ENCODE data around the gene TNIK. TPM values are rescaled to one million over a fixed set of nuclear protein-coding genes. Genes with fewer than 3 reads are reported as not detected.
"Not testable (repeated sequence)": the region's sequence is repeated elsewhere in the genome, so short reads cannot be mapped to it uniquely, and the experiment has no call there.

TNIK gene
- polyA plus RNA-seq, 1 donor, result 19.2 TPM

- no peak for DNase-seq
These were observed 9.2 kb upstream of the TNIK start for GRCh38 chr3:171469376-171469775.

- DNase-seq, result no peak
These were observed 8.2 kb upstream of the TNIK start for GRCh38 chr3:171468296-171468906.

DNA sequence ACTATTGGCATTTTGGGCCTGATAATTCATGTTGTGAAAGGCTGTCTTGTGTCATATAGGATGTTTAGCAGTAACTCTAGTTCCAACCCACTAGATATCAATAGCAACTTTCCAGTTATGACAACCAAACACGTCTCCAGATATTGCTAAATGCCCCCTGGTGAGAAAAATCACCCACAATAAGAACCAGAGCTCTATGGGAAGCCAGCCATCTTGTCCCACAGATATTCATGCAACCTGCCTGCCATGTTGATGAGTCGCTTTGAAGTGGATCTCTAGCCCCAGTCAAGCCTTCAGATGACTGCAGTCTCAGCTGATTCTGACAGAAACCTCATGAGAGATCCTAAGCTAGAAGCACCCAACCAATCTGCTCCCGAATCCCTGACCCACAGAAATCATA lies 5.6 kb upstream of the TNIK start:
- no peak for DNase-seq

GRCh38 chr3:171464462-171464861 lies 4.3 kb upstream of the TNIK start:
- no peak for DNase-seq

GRCh38 chr3:171462224-171462623 lies 2.0 kb upstream of the TNIK start:
- DNase-seq, result no peak

- no peak for DNase-seq
These were observed 1.3 kb upstream of the TNIK start for GRCh38 chr3:171461525-171461917.

DNA sequence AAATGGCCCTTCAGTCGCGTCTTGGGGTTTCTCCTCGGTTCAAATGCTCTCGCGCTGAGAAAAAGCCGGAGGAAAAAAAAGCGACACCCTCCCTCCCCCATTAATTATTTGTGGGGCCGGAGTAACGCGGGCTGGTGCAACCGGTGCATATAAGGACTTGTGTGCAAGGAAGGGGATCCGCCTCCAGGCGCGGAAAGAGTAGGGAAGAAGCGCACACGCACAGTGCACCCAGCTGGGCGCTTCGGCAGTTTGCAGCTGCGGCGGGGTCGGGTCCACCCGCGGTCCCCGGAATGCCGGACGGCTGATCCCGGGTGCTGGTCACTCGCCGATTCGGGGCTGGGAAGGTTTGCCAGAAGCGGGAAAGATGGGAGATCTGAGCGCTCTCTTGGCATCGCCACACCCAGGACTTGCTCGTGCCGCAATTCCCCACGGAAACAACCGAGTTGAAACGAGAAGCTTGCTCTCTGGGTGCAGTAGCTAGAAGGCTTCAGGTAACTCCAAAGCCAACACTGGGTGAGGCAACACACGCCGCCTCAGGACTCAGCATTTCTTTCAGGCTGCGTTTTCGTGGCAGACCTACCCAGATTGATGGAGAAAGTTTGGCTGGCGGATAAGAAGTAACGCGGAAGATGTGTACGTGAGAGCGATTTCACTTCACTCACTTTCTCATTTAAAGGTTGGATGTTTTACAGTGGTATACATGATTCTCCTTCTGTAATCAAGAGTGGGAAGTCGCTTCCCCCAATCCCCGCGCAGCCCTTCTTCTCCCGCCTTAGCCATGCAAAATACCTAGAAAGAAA lies 720 bp upstream of the TNIK start:
- DNase-seq, result no peak

DNA sequence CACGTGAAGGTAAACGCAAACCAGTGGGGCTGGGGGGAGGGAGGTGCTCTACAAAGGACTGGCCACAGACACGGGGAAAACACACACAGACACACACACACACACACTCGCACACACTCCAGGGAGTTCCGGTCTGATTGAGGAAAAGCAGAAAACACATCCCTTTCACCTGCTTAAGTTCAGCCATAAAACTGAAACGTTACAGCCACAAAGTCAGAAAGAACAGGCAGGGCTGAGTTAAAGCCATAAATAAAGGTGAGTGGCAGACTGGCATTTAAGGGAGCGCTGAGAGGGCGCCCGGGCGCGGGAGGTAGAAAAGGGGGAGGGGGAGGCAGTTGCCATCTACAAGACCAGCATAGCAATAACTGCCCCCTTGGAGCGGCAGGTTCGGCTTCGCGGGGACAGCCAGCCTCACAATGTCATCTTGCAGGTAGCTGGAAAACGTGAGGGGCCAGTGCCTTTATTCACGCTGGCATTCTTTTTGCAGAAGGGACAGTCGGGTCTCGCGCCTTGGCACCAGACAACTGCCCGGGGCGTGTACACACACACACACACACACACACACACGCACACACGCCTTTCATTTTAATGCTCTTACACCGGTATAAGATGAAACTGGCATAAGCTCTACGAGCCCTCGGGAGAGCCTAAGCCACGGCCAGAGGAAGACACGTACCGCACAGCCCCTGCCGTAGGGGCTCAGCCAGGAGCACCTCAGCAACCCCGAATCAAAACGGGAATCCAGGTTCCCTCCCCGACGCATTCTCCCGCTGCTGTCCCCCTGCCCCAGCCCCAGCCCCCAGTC lies 866 bp downstream of the TNIK start:
- no peak for DNase-seq

DNA sequence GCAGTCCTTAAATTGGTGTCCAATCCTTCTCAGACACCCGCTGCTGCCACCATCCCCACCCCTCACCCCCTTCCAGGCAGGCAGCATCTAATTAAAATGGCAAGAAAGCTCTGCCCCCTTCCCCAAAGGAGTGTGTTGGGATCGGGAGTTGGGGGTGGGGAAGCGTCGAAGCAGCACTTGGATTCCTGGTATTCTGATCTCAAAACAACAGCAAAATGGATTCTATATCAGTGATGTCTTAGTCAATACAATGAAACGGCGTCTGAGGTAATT lies 1.4 kb downstream of the TNIK start:
- DNase-seq, result no peak

DNA sequence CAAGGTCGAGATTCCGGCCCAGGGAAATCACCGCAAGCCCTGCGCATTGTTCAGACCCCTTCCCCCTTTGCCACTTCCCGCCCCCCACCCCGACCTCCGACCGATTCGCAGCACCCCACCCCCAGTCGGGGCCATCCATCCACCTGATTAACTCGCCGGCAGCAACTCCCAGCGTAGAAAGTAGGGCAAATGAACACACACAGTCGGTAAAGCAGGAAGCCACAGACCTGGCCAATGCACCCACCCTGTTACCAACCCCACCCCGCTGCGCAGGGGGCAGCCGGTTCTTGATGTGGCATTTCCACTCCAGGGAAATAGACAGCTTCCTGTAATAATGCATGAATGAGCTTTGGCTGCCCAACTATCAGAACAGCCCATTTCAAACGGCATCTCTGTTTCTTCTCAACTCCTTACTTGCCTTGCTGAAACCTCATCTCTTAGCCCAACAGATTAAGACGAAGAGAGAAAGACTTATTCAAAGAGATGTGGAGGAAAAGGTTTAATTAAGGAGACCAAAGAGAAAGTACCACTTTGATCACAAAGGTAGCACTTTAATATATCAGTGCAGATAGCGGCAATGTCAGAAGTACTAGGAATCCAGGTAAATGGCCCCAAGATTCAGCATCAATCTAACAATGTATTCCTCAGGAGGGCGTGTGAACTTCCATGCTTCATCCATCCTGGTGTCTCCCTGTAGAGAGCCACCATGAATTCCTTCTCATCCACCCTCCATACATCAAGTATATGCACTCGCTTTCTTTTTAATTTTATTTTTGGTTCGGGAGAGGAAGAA lies 1.9 kb downstream of the TNIK start:
- DNase-seq, result no peak

GRCh38 chr3:171457607-171458061 lies 2.6 kb downstream of the TNIK start:
- DNase-seq, result no peak

- DNase-seq, result no peak
These were observed 3.2 kb downstream of the TNIK start for GRCh38 chr3:171456765-171457606.

GRCh38 chr3:171455603-171456550 lies 4.3 kb downstream of the TNIK start:
- no peak for DNase-seq

- peak; percentile 80 for DNase-seq
These were observed 6.2 kb downstream of the TNIK start for GRCh38 chr3:171454041-171454440.

GRCh38 chr3:171453180-171453886 lies 6.9 kb downstream of the TNIK start:
- DNase-seq, result no peak

GRCh38 chr3:171452328-171452727 lies 7.9 kb downstream of the TNIK start:
- DNase-seq, result no peak

- DNase-seq, result no peak
These were observed 8.3 kb downstream of the TNIK start for GRCh38 chr3:171451915-171452314.

GRCh38 chr3:171447579-171447891 lies 12.7 kb downstream of the TNIK start:
- DNase-seq, result not testable (repeated sequence)

DNA sequence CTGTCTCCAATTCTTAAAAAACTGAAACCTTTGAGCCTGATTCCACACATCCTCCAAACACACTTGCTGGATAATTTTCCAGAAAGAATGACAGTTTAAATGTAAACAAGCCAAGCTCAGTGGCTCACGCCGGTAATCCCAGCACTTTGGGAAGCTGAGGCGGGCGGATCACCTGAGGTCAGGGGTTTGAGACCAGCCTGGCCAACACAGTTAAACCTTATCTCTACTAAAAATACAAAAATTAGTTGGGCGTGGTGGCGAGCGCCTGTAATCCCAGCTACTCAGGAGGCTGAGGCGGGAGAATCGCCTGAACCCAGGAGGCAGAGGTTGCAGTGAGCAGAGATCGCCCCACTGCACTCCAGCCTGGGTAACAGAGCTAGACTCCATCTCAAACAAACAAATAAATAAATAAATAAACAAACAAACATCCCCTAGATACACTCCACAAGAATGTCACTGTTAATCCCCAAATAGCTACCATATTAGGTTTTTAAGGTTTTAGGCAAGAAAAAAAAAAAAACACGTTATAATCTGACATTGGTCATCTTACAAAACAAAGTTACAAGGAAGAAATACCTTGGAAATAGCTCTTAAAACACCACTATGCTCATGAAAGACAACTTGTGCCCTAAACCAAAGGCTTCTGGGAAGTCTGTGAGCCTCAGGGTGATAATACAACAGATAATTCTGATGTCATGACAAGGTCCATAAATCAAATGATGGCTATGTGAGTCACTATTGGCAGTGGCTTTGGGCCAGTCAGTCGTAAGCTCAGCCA lies 13.2 kb downstream of the TNIK start:
- DNase-seq, result no peak

Data from left kidney (tissue), 2 donors.